Measurements from ENCODE around the gene MTHFD2L.
"Not testable (repeated sequence)": the region's sequence is repeated elsewhere in the genome, so short reads cannot be mapped to it uniquely, and the experiment has no call there.

The MTHFD2L gene

GRCh38 chr4:74121643-74122579 is 36.0 kb upstream of the MTHFD2L start:
- no peaks in the 10 kb centered on the region for H3K36me3 ChIP-seq (ENCODE audit: insufficient read depth)
- H3K4me2 ChIP-seq: no peak overlapping the region
- no peak for TF ChIP-seq CTCF (conservative IDR thresholded peaks at IDR 0.05; ENCODE audit: low read depth, low read length)
- H2AFZ ChIP-seq (ENCODE audit: low read depth): no peak overlapping the region
- H4K20me1 ChIP-seq (ENCODE audit: insufficient read depth): no peaks in the 10 kb centered on the region
- no peaks in the 10 kb centered on the region for H3K4me1 ChIP-seq (ENCODE audit: low read depth, poor library complexity, severe bottlenecking)
- no peaks in the 10 kb centered on the region for H3K79me2 ChIP-seq (ENCODE audit: insufficient read depth, low read depth)
- no peak overlapping the region for H3K4me3 ChIP-seq (IDR thresholded peaks at IDR 0.05; ENCODE audit: insufficient read depth, low read depth, low read length)
- no peaks in the 10 kb centered on the region for H3K27me3 ChIP-seq (ENCODE audit: insufficient read depth, low read depth)
- H3K27ac ChIP-seq: no peak overlapping the region
- H3K9ac ChIP-seq: no peak overlapping the region

- no peaks in the 10 kb centered on the region for H3K4me1 ChIP-seq (ENCODE audit: low read depth, poor library complexity, severe bottlenecking)
- no peaks in the 10 kb centered on the region for H3K79me2 ChIP-seq (ENCODE audit: insufficient read depth, low read depth)
- H2AFZ ChIP-seq (ENCODE audit: low read depth): no peak overlapping the region
- H3K4me3 ChIP-seq (IDR thresholded peaks at IDR 0.05; ENCODE audit: insufficient read depth, low read depth, low read length): no peak overlapping the region
- H3K4me2 ChIP-seq: no peak overlapping the region
- no peak overlapping the region for H3K27ac ChIP-seq
- no peak for TF ChIP-seq CTCF (conservative IDR thresholded peaks at IDR 0.05; ENCODE audit: low read depth, low read length)
- no peak overlapping the region for H3K9ac ChIP-seq
- H3K36me3 ChIP-seq (ENCODE audit: insufficient read depth): no peaks in the 10 kb centered on the region
- no peaks in the 10 kb centered on the region for H4K20me1 ChIP-seq (ENCODE audit: insufficient read depth)
- no peaks in the 10 kb centered on the region for H3K27me3 ChIP-seq (ENCODE audit: insufficient read depth, low read depth)
Observed at GRCh38 chr4:74123065-74123728, 34.7 kb upstream of the MTHFD2L start.

GRCh38 chr4:74125029-74125428 is 32.9 kb upstream of the MTHFD2L start:
- Histone ChIP-seq H3K36me3 (ENCODE audit: insufficient read depth) (no peaks in the 10 kb centered on the region), H3K4me1 (ENCODE audit: low read depth, poor library complexity, severe bottlenecking) (no peaks in the 10 kb centered on the region), H4K20me1 (ENCODE audit: insufficient read depth) (no peaks in the 10 kb centered on the region), H3K9ac (no peak overlapping the region), H3K4me2 (no peak overlapping the region), H3K27ac (no peak overlapping the region), H3K79me2 (ENCODE audit: insufficient read depth, low read depth) (no peaks in the 10 kb centered on the region), H2AFZ (ENCODE audit: low read depth) (no peak overlapping the region), H3K4me3 (IDR thresholded peaks at IDR 0.05; ENCODE audit: insufficient read depth, low read depth, low read length) (no peak overlapping the region), H3K27me3 (ENCODE audit: insufficient read depth, low read depth) (no peaks in the 10 kb centered on the region)
- TF ChIP-seq CTCF (conservative IDR thresholded peaks at IDR 0.05; ENCODE audit: low read depth, low read length): no peak

GRCh38 chr4:74127745-74128144 is 30.2 kb upstream of the MTHFD2L start:
- Histone ChIP-seq H3K79me2 (ENCODE audit: insufficient read depth, low read depth) (no peaks in the 10 kb centered on the region), H3K27me3 (ENCODE audit: insufficient read depth, low read depth) (no peaks in the 10 kb centered on the region), H3K4me2 (no peak overlapping the region), H3K9ac (no peak overlapping the region), H4K20me1 (ENCODE audit: insufficient read depth) (no peaks in the 10 kb centered on the region), H3K36me3 (ENCODE audit: insufficient read depth) (no peaks in the 10 kb centered on the region), H3K27ac (no peak overlapping the region), H3K4me3 (IDR thresholded peaks at IDR 0.05; ENCODE audit: insufficient read depth, low read depth, low read length) (no peak overlapping the region), H3K4me1 (ENCODE audit: low read depth, poor library complexity, severe bottlenecking) (no peaks in the 10 kb centered on the region), H2AFZ (ENCODE audit: low read depth) (no peak overlapping the region)
- no peak for TF ChIP-seq CTCF (conservative IDR thresholded peaks at IDR 0.05; ENCODE audit: low read depth, low read length)

- not testable (repeated sequence) for H3K27me3 ChIP-seq (ENCODE audit: insufficient read depth, low read depth); H3K4me2 ChIP-seq; H3K27ac ChIP-seq; H3K36me3 ChIP-seq (ENCODE audit: insufficient read depth); H3K4me1 ChIP-seq (ENCODE audit: low read depth, poor library complexity, severe bottlenecking); H3K79me2 ChIP-seq (ENCODE audit: insufficient read depth, low read depth); H2AFZ ChIP-seq (ENCODE audit: low read depth); H4K20me1 ChIP-seq (ENCODE audit: insufficient read depth); H3K4me3 ChIP-seq (IDR thresholded peaks at IDR 0.05; ENCODE audit: insufficient read depth, low read depth, low read length); H3K9ac ChIP-seq
Observed at GRCh38 chr4:74130843-74131242, 27.1 kb upstream of the MTHFD2L start.

GRCh38 chr4:74132188-74132587 is 25.7 kb upstream of the MTHFD2L start:
- H3K27me3 ChIP-seq (ENCODE audit: insufficient read depth, low read depth); H3K4me3 ChIP-seq (IDR thresholded peaks at IDR 0.05; ENCODE audit: insufficient read depth, low read depth, low read length); H3K79me2 ChIP-seq (ENCODE audit: insufficient read depth, low read depth); H3K36me3 ChIP-seq (ENCODE audit: insufficient read depth); H3K4me2 ChIP-seq; H2AFZ ChIP-seq (ENCODE audit: low read depth); H3K27ac ChIP-seq; H3K4me1 ChIP-seq (ENCODE audit: low read depth, poor library complexity, severe bottlenecking); H3K9ac ChIP-seq; H4K20me1 ChIP-seq (ENCODE audit: insufficient read depth): not testable (repeated sequence)
